Suprapubic skin (tissue), 4 donors: Measurements from ENCODE around the gene SURF1. TPM values are rescaled to one million over a fixed set of nuclear protein-coding genes. Genes with fewer than 3 reads are reported as not detected.

Experiments
- DNase-seq, 2 donors: peaks; one replicate each; pipeline ENCODE4 v3.0.0-alpha.2; 2019; ENCODE audit warnings: low spot score in 2 of 2
- H3K27ac ChIP-seq: fragments of 200-600 bp; sonication (generic); one replicate; pipeline ENCODE4 v1.5.1; 2019
- H3K27me3 ChIP-seq: fragments of 200-600 bp; sonication (generic); one replicate; pipeline ENCODE4 v1.5.1; 2019
- H3K36me3 ChIP-seq: fragments of 200-600 bp; sonication (generic); one replicate; pipeline ENCODE4 v1.5.1; 2019
- H3K4me1 ChIP-seq: fragments of 200-600 bp; sonication (generic); one replicate; pipeline ENCODE4 v1.5.1; 2019
- H3K4me3 ChIP-seq: fragments of 200-600 bp; sonication (generic); one replicate; pipeline ENCODE4 v1.5.1; 2019; ENCODE audit warnings: mild to moderate bottlenecking
- H3K9me3 ChIP-seq: fragments of 200-600 bp; sonication (generic); one replicate; pipeline ENCODE4 v1.5.1; 2019
- CTCF ChIP-seq, 2 donors: fragments of 200-600 bp in 1 of 2; fragments of 450-650 bp in 1 of 2; sonication (generic) in 1 of 2; IDR thresholded peaks; one replicate each; pipeline ENCODE4 v1.5.1; 2016 to 2019; ENCODE audit warnings: antibody characterized with exemption in 2 of 2, mild to moderate bottlenecking in 1 of 2, moderate library complexity in 1 of 2
- EP300 ChIP-seq: sonication (generic); formaldehyde crosslinking; IDR thresholded peaks from one replicate; pipeline ENCODE4 v1.6.1; 2017; ENCODE audit warnings: antibody characterized with exemption
- POLR2A ChIP-seq, 2 donors: fragments of 450-650 bp; IDR thresholded peaks; one replicate each; pipeline ENCODE4 v1.6.1; 2017; ENCODE audit warnings: antibody characterized with exemption in 2 of 2, mild to moderate bottlenecking in 2 of 2, moderate library complexity in 2 of 2
- POLR2AphosphoS5 ChIP-seq, 3 donors: sonication (generic); formaldehyde crosslinking; IDR thresholded peaks; one replicate each; pipeline ENCODE4 v1.6.1; 2017; ENCODE audit warnings: antibody characterized with exemption in 3 of 3
- WGBS: methylation state at CpG from one replicate; pipeline ENCODE4 v1.1.5; 2018; 5-methylcytosine and 5-hydroxymethylcytosine counted together
- total RNA-seq, 4 donors: library from RNA; depleted of rRNA; stranded (reverse); fragments of >200 nt; gene quantifications; one replicate each; pipeline ENCODE4 v1.1.0, GENCODE V29; 2016

SURF1 gene
- total RNA-seq, 4 donors from 2014 or later = 29.1 to 45.0 (median 33.4) TPM

- WGBS = 67% methylated on average over 1 of the region's 7 CpGs
- Histone ChIP-seq H3K4me1 (no peaks in the 10 kb centered on the region), H3K27ac (no peak overlapping the region), H3K4me3 (no peak overlapping the region), H3K9me3 (no peaks in the 10 kb centered on the region), H3K27me3 (no peaks in the 10 kb centered on the region), H3K36me3 (peaks cover 32% of the 10 kb centered on the region)
- no peak for DNase-seq
- TF ChIP-seq POLR2AphosphoS5 (IDR thresholded peaks at IDR 0.05) (no peak), CTCF (IDR thresholded peaks at IDR 0.05) (no peak), POLR2A (IDR thresholded peaks at IDR 0.05) (no peak), EP300 (no peak)
These were observed 46.4 kb upstream of the SURF1 start for GRCh38 chr9:133402689-133403088.

- Histone ChIP-seq H3K36me3 (peaks cover 21% of the 10 kb centered on the region), H3K27me3 (no peaks in the 10 kb centered on the region), H3K4me1 (no peaks in the 10 kb centered on the region), H3K9me3 (no peaks in the 10 kb centered on the region), H3K4me3 (no peak overlapping the region), H3K27ac (no peak overlapping the region)
- no peak for DNase-seq
- WGBS = 70% methylated on average over 2 of the region's 6 CpGs
- TF ChIP-seq POLR2AphosphoS5 (IDR thresholded peaks at IDR 0.05) (no peak), EP300 (no peak), CTCF (IDR thresholded peaks at IDR 0.05) (no peak)
These were observed 45.3 kb upstream of the SURF1 start for GRCh38 chr9:133401588-133401987.

DNA sequence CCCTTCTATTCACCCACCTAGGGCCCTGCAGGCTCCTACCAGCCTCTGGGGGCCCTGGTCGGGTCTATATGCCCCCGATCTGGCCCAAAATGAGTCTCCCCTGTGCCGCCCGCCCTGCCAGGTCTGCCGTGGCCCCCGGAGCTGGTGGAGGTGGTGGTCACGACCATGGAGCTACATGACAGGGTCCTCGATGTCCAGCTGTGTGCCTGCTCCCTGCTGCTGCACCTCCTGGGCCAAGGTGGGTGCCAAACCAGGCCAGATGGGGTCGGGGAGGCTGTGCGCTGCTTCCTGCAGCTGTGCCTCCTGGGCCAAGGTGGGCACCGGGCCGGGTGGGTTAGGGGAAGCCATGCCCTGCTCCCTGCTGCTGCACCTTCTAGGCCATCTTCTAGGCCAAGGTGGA, 44.0 kb upstream of the SURF1 start:
- H3K4me3 ChIP-seq = no peak overlapping the region
- no peak for DNase-seq
- no peak for TF ChIP-seq POLR2A (IDR thresholded peaks at IDR 0.05)
- TF ChIP-seq POLR2AphosphoS5 (IDR thresholded peaks at IDR 0.05) = no peak
- TF ChIP-seq CTCF (IDR thresholded peaks at IDR 0.05) = no peak
- TF ChIP-seq EP300 = no peak
- H3K4me1 ChIP-seq = no peaks in the 10 kb centered on the region
- no peaks in the 10 kb centered on the region for H3K9me3 ChIP-seq
- WGBS = 86% methylated on average over 4 of the region's 12 CpGs
- no peak overlapping the region for H3K27ac ChIP-seq
- H3K27me3 ChIP-seq = peaks cover 2% of the 10 kb centered on the region
- peaks cover 8% of the 10 kb centered on the region for H3K36me3 ChIP-seq

GRCh38 chr9:133397895-133398294, 41.6 kb upstream of the SURF1 start:
- H3K9me3 ChIP-seq = no peaks in the 10 kb centered on the region
- WGBS = 83% methylated on average over 1 of the region's 9 CpGs
- no peak for TF ChIP-seq POLR2AphosphoS5 (IDR thresholded peaks at IDR 0.05)
- TF ChIP-seq POLR2A (IDR thresholded peaks at IDR 0.05) = no peak
- TF ChIP-seq EP300 = no peak
- TF ChIP-seq CTCF (IDR thresholded peaks at IDR 0.05) = no peak
- H3K36me3 ChIP-seq = no peaks in the 10 kb centered on the region
- peaks cover 21% of the 10 kb centered on the region for H3K27me3 ChIP-seq
- no peak for DNase-seq
- no peak overlapping the region for H3K4me3 ChIP-seq
- no peak overlapping the region for H3K27ac ChIP-seq
- H3K4me1 ChIP-seq = no peaks in the 10 kb centered on the region

- no peaks in the 10 kb centered on the region for H3K4me1 ChIP-seq
- no peaks in the 10 kb centered on the region for H3K36me3 ChIP-seq
- no peak overlapping the region for H3K27ac ChIP-seq
- H3K4me3 ChIP-seq = no peak overlapping the region
- TF ChIP-seq POLR2A (IDR thresholded peaks at IDR 0.05) = no peak
- DNase-seq = no peak
- H3K9me3 ChIP-seq = no peaks in the 10 kb centered on the region
- 76% methylated on average over 6 of the region's 6 CpGs for WGBS
- peaks cover 21% of the 10 kb centered on the region for H3K27me3 ChIP-seq
These were observed 41.1 kb upstream of the SURF1 start for GRCh38 chr9:133397370-133397769.

DNA sequence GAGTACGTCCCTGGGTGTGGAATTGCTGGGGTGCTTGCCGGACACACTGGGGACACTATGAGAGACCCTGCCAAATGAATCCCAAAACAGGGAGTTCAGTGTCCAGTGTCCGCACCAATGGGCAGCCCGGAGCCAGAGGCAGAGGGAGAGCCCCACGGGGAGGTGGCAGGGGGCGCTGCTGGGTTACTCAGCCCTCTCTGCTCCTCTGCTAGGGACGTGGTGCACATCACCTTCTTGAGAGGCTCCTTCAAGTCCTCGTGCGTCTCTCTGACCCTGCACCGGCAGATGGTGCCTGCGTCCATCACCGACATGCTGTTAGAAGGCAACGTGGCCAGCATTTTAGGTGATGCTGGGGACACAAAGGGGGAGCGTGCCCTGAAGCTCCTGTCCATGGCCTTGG, 40.7 kb upstream of the SURF1 start:
- peaks cover 21% of the 10 kb centered on the region for H3K27me3 ChIP-seq
- H3K9me3 ChIP-seq = no peaks in the 10 kb centered on the region
- no peak overlapping the region for H3K4me3 ChIP-seq
- TF ChIP-seq POLR2AphosphoS5 (IDR thresholded peaks at IDR 0.05) (no peak), POLR2A (IDR thresholded peaks at IDR 0.05) (no peak), EP300 (no peak), CTCF (IDR thresholded peaks at IDR 0.05) (no peak)
- WGBS = 43% methylated on average over 9 of the region's 14 CpGs
- no peaks in the 10 kb centered on the region for H3K4me1 ChIP-seq
- DNase-seq = no peak
- no peak overlapping the region for H3K27ac ChIP-seq
- no peaks in the 10 kb centered on the region for H3K36me3 ChIP-seq
